ENCODE data around the gene AEN.

Gene AEN

DNA sequence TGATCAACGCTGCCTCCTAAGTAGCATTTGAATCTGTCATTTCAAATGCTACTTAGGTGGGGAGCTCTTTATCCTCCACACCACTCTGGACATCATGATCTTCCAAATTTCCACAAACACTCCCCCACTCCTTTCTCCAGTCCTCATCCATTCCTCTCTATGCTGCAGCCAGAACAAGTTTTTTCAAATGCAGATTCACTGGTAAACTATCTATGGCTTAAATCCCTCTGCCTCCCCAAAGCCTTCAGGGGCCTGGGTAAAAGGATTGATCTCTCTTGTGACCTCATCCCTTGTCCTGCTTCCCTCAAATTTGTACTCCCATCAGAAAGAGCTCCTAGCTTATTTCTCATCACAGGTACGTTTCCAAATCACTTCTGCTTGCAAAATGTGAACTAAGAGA lies 1.3 kb upstream of the AEN start:
- no peak for FAIRE-seq
- TF ChIP-seq, protein P1, sequence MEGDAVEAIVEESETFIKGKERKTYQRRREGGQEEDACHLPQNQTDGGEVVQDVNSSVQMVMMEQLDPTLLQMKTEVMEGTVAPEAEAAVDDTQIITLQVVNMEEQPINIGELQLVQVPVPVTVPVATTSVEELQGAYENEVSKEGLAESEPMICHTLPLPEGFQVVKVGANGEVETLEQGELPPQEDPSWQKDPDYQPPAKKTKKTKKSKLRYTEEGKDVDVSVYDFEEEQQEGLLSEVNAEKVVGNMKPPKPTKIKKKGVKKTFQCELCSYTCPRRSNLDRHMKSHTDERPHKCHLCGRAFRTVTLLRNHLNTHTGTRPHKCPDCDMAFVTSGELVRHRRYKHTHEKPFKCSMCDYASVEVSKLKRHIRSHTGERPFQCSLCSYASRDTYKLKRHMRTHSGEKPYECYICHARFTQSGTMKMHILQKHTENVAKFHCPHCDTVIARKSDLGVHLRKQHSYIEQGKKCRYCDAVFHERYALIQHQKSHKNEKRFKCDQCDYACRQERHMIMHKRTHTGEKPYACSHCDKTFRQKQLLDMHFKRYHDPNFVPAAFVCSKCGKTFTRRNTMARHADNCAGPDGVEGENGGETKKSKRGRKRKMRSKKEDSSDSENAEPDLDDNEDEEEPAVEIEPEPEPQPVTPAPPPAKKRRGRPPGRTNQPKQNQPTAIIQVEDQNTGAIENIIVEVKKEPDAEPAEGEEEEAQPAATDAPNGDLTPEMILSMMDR (IDR thresholded peaks at IDR 0.05; ENCODE audit: insufficient read depth, missing control alignments) = no peak
- DNase-seq (ENCODE audit: insufficient read length, low spot score) = no peak

DNA sequence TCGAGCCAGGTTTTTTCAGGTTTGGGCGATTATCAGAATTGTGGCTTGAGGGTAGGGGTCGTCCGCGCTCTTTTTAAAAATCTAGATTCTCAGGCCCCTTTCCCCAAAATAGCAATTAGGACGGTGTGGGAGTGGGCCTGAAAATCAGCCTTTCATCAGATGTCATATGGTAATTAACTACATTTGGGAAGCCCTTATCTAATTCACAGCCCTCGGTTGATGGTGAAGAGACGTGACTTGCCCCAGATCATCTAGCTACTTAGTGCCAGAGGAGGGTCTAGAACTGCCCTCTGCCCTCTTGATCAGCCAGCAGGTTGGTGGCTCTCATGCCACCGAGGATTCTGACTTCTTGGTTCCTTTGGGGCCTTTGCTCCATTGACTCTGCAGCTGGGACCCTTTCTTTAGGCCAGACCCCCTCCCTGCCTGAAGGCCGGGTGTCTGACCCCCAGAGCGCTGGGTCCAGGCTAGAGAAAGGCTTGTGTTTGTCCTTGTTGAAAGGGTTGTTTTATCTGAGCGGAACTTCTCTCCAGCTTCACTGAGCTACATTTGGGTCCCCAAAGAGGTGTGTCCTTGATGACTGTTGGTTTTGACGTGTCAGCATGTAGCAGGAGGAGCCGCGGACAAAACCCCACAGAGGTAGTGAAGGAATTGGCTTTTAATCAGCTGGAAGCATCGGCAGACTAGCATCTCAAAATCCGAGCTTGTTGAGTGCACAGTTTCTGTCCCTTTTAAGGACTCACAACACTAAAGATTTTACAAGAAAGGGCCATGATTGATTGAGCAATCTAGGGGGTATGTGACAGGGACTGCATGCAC lies 857 bp downstream of the AEN start:
- DNase-seq (ENCODE audit: insufficient read length, low spot score) (no peak), FAIRE-seq (no peak)
- TF ChIP-seq, protein P1 (IDR thresholded peaks at IDR 0.05; ENCODE audit: insufficient read depth, missing control alignments) = no peak

- no peak for FAIRE-seq
- no peak for DNase-seq (ENCODE audit: insufficient read length, low spot score)
- TF ChIP-seq, protein P1 (IDR thresholded peaks at IDR 0.05; ENCODE audit: insufficient read depth, missing control alignments) = no peak
Measured at GRCh38 chr15:88622605-88622975, 1.4 kb downstream of the AEN start.

DNA sequence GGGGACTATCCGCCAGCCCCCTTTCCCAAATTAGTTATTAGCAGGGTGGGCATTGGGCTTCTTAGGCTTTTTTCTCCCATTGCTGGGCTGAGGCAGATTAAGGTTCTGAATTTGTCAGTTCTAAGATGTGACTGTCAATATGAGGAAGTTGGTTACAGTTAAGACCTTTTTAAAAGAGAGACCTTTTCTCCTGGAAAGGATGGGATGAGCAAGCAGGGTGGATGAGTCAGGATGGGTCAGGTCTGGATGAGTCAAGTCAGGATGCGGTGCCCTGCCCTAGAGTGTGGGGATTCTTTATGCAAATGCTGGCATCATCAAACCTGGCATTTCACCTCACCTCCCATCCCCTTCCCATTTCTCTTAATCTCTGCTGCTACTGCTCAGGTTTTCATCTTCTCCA lies 1.9 kb downstream of the AEN start:
- no peak for DNase-seq (ENCODE audit: insufficient read length, low spot score)
- FAIRE-seq = no peak
- TF ChIP-seq, protein P1 (IDR thresholded peaks at IDR 0.05; ENCODE audit: insufficient read depth, missing control alignments) = no peak

- FAIRE-seq (no peak), DNase-seq (ENCODE audit: insufficient read length, low spot score) (no peak)
- TF ChIP-seq, protein P1 (IDR thresholded peaks at IDR 0.05; ENCODE audit: insufficient read depth, missing control alignments) = no peak
Measured at GRCh38 chr15:88623632-88624031, 2.5 kb downstream of the AEN start.

DNA sequence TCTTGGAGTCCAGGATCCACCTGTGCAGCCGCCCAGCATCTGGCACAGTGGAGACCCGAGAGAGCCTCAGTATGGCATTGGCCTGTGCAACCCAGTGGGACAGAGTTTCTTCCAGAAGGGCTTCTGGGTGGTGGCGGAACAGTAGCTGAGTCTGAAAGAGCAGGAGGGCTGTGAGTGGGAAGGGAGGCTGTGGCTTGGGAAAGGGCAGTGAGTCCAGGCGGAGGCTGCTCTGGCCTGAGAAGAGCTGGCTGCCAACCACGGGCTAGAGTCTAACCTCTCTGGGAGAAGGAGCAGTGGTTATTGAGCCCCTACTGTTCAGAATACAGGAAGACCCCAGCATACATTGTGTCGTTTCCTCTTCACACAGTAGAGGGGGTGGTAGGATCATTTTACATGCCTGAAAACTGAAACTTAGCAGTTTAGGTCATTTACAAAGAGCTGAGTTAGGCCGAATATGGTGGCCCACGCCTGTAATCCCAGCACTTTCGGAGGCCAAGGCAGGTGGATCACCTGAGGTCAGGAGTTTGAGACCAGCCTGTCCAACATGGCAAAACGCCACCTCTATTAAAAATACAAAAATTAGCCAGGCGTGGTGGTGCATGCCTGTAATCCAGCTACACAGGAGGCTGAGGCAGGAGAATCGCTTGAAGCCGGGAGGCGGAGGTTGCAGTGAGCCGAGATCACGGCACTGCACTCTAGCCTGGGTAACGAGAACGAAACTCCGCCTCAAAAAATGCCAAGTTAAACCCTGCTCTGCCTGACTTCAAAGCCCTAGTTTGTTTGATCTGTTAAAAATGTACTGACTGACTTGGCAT lies 3.2 kb downstream of the AEN start:
- TF ChIP-seq, protein P1 (IDR thresholded peaks at IDR 0.05; ENCODE audit: insufficient read depth, missing control alignments) = peak; percentile 16
- DNase-seq (ENCODE audit: insufficient read length, low spot score) (no peak), FAIRE-seq (no peak)

Data from D721Med (cell line).